ENCODE results near the gene MBLAC1.

- TF ChIP-seq GTF2I (CRISPR knock-in tag; conservative IDR thresholded peaks at IDR 0.05) = no peak
- TF ChIP-seq GRHL2 (CRISPR knock-in tag; IDR thresholded peaks at IDR 0.05; ENCODE audit: insufficient replicate concordance, severe bottlenecking) = no peak
Measured at GRCh38 chr7:100132697-100133151, 6.0 kb downstream of the MBLAC1 start.
